Brain microvascular endothelial cell (primary cell): Measurements from ENCODE around the gene HYDIN.
"Not testable (repeated sequence)": the region's sequence is repeated elsewhere in the genome, so short reads cannot be mapped to it uniquely, and the experiment has no call there.

ENCODE experiments used
- DNase-seq: peaks from one replicate; pipeline ENCODE4 v3.0.0-alpha.2; 2020
- H3K27ac ChIP-seq: fragments of 250-450 bp; sonication (Bioruptor Pico); 2 replicates; pipeline ENCODE4 v1.5.1; 2020; ENCODE audit warnings: mild to moderate bottlenecking, moderate library complexity
- H3K27me3 ChIP-seq: fragments of 250-450 bp; sonication (Bioruptor Pico); replicated peaks from 2 replicates; pipeline ENCODE4 v1.5.1; 2020; ENCODE audit warnings: mild to moderate bottlenecking
- H3K36me3 ChIP-seq: fragments of 250-450 bp; sonication (Bioruptor Pico); replicated peaks from 2 replicates; pipeline ENCODE4 v1.5.1; 2020; ENCODE audit warnings: mild to moderate bottlenecking
- H3K4me3 ChIP-seq: 2 replicates; pipeline ENCODE4 v1.5.1; 2011; ENCODE audit warnings: low read depth, mild to moderate bottlenecking, control low read depth, low read length, moderate library complexity
- in situ Hi-C: cut with HindIII; loops from 2 replicates; pipeline ENCODE4 v1.10.0; 2017; ENCODE audit warnings: low sequenced_read_pairs, low pct_ligation_motif_present

Gene HYDIN

DNA sequence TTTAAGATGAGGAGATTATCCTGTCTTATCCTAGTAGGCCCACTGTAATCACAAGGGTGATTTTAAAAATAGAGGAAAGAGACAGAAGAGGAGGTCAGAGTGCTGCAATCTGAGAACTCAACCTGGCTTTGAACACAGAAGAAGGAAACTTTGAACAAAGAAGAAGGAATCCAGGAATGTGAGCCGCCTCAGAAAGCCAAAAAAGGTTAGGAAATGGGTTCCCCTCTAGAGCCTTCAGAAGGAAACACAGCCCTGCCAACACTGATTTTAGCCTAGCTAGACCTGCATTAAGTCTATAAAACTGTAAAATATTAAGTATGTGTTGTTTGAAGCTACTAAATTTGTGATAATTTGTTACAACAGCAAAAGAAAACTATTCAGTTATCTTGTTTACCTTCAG lies 149.7 kb downstream of the HYDIN start:
- H3K27me3 ChIP-seq, in situ Hi-C loops, H3K27ac ChIP-seq, DNase-seq, H3K4me3 ChIP-seq, H3K36me3 ChIP-seq: not testable (repeated sequence)

DNA sequence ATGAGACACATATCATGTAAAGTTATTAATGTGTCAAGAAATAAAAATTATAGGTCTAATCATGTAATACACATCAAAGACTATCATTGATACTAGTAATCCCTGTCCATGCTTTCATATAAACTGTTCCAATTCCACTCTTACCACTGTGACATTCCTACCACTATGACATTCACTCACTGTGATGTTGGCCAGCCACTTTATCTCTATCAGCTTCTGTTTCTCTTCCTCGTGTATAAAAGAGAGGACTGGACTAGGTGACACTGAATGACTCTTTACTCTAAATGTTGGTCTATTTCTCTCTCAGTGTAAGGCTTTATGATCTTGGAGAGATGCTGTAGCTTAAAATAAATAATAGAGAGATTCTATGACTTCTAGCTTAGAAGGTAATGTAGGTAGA lies 150.3 kb downstream of the HYDIN start:
- in situ Hi-C loops, H3K36me3 ChIP-seq, DNase-seq, H3K27ac ChIP-seq, H3K27me3 ChIP-seq, H3K4me3 ChIP-seq: not testable (repeated sequence)

DNA sequence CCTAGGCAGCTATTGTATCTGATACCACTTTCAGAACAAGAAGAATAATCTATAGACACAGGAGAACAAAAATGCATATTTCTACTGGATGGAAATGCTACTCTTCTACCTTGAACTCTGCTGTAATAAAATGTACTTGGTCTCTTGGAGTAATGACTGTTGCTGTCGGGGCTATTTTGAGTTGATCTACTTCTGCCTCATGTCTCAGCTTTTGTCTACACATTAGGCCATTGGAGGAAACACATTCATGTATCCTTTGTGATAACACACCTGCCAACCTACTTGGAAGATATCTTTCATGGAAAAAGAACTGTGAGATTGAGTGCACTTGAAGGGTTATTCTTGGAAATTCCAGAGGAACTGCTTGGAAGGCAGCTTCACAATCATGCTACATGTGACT lies 159.9 kb downstream of the HYDIN start:
- H3K36me3 ChIP-seq, H3K4me3 ChIP-seq, DNase-seq, in situ Hi-C loops, H3K27ac ChIP-seq, H3K27me3 ChIP-seq: not testable (repeated sequence)

DNA sequence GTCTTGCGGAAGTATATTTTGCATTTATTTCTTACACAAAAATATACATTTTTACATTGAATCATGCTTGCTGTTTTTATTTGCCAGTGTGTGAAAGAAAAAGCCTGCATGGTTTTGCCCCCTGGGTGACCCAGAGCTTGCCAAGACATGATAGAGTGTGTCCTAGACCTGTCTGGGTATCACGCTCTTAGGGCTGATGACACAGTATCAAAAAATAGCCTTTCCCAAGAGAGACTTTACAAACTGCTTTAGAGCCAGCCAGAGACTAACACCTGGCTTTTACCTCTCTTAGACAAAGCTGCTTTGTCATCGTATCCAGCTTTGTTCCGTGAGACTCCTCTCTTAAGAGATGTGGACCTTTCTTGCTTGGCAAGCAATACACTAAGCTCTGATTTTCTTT lies 160.7 kb downstream of the HYDIN start:
- DNase-seq, H3K27ac ChIP-seq, in situ Hi-C loops, H3K4me3 ChIP-seq, H3K27me3 ChIP-seq, H3K36me3 ChIP-seq: not testable (repeated sequence)

DNA sequence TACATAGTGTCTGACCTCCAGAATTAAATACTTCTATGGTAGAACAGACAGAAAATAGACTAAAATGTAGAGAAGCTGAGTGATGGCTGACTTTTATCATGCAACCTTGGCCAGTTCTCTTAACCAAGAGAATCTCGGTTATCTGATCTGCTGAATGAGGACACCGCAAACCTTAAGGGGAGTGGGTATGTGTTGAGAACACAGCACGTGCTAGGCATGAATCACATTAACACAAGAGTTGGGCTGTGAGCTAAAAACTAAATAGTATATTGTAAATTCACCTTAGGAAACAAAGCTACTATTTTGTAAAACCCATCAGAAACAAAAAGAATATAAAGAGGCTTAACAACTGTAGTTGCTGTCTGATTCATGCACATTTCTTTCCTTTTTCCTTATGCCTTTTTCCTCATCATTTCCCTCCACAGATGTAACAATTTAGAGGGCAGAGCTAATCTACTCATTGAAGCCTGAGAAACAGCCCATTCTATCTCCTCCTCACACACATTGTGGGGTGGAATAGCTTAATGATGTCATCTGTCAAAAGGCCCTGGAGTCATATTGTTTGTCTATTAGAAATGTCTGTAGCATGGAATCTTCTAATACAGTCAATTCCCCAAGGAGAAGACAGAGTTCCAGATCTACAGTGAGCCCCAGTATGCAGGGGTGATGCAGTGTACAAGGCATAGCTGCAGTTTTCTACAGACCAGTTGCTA lies 176.5 kb downstream of the HYDIN start:
- H3K27ac ChIP-seq, H3K4me3 ChIP-seq, in situ Hi-C loops, H3K36me3 ChIP-seq, DNase-seq, H3K27me3 ChIP-seq: not testable (repeated sequence)

DNA sequence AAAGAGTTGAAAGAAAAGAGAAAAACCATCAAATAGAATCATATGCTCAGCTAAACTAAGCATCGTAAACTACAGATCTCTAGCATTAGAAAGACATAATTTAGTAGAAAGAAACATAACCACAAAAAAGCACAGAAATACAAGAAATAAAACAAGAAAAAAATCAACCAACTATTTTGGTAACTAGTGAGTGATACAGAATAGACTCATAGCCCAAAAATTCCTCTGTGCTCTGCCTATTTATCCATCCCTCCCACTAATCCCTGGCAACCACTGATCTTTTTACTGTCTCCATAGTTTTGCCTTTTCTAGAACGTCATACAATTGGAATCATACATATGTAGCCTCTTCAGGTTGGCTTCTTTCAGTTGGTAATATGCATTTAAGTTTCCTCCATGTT lies 180.2 kb downstream of the HYDIN start:
- DNase-seq, H3K4me3 ChIP-seq, H3K36me3 ChIP-seq, H3K27ac ChIP-seq, in situ Hi-C loops, H3K27me3 ChIP-seq: not testable (repeated sequence)

DNA sequence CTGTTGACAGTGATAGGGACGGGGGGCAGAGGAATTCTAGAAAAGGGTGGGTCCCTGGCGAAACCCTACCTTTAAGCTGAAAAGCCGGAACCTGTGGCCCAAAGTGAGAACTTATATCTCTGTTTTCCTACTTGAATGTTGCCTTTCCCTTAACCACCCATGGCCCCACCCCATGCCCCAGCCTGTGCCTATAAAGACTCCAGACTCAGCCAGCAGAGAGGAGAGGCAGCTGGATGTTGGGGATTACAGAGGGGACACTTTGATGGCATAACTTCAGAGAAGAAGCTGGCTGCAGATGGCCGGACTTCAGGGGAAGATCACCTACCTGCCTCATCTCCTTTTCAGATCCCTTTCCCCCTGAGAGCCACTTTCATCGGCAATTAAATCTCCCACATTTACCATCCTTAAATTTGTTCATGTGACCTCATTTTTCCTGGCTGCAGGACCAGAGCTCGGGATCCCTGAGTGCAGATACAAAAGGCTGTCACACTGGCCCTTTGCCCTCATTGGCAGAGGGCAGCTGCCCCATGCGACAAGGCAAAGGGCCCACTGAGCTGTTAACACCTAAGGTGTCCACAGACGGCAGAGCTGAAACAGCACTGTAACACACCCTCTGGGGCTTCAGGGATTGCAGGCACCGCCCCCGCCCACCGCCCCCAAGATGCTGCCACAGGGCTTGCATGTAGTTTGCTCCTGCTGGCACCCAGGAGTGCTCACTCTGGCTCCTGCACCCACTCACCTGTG lies 191.0 kb downstream of the HYDIN start:
- not testable (repeated sequence) for H3K27ac ChIP-seq

DNA sequence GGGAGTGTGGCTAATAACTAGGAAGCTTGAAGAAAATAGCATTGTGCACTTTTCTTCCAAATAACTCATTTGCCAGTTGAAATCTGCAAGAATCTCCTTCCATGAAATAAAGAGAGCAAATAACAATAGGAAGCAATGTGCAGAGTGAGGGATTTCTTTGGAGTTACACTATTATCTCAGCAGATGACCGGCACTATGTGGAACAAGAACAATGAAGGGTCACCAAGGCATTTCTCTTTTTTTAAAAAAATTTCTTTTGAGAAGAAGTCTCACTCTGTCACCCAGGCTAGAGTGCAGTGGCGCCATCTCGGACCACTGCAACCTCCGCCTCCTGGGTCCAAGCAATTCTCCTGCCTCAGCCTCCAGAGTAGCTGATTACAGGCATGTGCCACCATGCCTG lies 192.1 kb downstream of the HYDIN start:
- H3K4me3 ChIP-seq, in situ Hi-C loops, H3K36me3 ChIP-seq, H3K27ac ChIP-seq, DNase-seq, H3K27me3 ChIP-seq: not testable (repeated sequence)

More for the DNA sequence above, 191.0 kb downstream of the HYDIN start:
- H3K27me3 ChIP-seq, H3K4me3 ChIP-seq, in situ Hi-C loops, DNase-seq, H3K36me3 ChIP-seq: not testable (repeated sequence)

DNA sequence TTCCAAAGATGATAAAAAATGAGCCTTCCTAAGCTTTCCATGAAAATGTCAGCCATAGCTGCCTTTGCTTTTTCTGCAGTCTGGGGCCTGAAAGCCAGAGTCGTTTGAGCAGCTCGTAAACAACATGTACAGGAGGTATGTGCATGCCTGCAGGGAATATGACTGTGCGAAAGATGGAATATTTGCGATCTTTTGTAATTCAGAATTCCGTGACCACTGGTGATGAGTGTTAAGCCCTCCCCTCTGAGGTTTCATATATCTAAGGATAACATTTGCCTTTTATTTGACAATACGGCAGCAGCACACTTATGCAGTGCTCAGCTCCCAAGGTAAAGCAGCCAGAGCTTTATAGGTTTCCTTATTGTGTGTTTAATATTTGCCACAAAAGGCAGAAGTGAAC lies 192.5 kb downstream of the HYDIN start:
- H3K4me3 ChIP-seq, H3K27ac ChIP-seq, in situ Hi-C loops, H3K27me3 ChIP-seq, H3K36me3 ChIP-seq, DNase-seq: not testable (repeated sequence)

DNA sequence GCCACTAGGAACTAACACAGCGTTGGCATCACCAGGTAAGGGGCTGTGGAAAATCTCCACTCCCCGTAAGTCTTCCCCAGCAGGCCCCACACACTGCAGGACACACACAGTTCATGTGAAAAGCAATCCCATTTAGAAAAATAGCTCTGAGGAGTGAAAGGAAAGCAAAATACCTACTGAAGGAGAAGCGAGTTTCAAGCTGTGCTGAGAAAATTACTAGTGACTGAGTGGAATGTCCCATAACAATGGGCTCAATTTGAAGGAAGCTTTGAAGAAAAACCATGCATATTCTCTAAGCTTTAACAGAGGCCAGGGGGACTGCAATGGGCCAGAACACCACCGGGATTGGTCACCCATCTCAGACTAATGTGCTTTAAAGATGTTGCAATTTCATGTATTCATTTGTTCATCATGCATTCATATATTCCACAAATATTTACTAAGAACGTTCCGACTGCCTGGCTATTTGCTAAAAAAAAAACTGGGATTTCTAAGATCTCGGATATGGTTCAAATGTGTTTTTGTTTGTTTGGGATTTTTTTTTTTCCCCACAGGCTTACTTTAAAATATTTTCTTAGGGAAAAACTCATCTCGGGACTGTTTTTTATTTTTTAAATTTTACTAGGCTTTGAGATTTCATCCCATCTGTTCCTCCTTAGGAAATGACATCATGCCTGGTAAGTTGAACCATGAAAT lies 202.3 kb downstream of the HYDIN start:
- H3K4me3 ChIP-seq, H3K36me3 ChIP-seq, H3K27me3 ChIP-seq, H3K27ac ChIP-seq, DNase-seq, in situ Hi-C loops: not testable (repeated sequence)

DNA sequence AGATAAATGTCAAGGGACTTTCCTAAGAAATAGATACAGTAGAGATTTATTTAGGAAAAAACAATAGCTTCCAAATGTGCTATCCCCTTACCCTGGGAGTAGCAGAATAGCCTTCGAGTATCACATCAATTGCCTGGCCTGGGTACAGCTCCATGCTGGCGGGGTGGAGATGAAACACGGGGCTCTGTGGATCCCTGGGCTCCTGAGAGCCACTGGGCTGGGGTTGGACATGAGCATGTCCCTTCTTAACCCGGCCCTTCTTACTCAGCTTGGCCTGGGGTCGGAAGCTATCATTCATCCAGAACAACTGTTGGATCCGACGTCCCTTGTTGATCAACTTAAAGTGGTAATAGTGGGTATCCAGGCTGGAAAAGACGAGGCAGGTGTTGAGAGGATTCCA lies 203.0 kb downstream of the HYDIN start:
- DNase-seq, H3K27ac ChIP-seq, H3K27me3 ChIP-seq, in situ Hi-C loops, H3K36me3 ChIP-seq, H3K4me3 ChIP-seq: not testable (repeated sequence)

DNA sequence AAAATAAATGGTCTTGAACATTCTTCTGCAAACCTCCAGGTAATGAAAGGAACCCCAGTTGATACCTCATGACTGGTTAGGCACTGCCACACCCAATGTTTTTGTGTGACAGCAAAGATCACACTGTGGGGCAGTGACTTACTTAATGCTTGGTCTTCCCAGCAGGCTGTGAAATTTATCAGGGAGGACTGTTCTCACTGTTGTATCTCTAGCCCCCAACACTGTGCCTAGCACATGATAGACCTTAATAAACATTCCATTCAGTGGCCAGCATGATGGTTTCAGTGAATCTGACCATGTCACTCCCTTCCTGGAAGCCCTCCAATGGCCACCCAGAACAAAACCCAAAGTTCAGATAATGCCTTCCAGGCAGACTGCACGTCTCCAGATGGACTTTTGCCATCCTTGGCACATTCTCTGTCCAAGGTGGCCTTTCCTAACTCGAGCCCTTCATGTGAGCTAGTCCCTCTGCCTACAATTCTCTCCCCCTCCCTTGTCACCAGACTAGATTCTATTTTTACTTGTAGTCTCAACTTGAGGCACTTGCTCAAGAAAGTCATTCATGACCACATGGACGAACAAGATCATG lies 206.6 kb downstream of the HYDIN start:
- H3K4me3 ChIP-seq, DNase-seq, H3K27me3 ChIP-seq, in situ Hi-C loops, H3K36me3 ChIP-seq, H3K27ac ChIP-seq: not testable (repeated sequence)

DNA sequence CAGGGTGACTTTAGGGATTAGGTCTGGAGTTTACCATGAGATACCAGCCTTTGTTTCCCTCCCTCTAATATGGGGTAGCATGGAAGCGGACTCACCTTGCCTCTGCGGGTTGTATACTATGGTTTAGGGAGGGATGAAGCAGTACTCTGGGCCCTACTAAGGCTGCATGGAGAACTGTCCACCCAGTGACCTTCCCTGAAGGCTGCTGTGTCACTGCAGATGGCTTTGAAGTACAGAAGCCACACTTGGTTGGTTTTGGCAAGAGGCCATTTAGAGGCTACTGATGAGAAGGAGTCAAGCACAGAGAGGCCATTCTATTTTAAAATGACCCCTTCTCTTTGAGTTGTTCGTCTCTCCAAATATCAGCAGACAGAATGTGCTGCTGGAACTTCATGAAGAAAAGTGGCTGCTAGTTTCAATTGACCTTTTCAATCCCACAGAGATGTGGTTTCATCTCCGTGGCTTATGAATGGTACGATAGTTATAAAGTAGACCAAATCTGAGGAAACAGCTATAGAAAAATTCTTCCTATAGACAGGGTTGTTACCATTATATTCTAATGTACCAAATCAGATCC lies 208.5 kb downstream of the HYDIN start:
- DNase-seq, H3K27ac ChIP-seq, in situ Hi-C loops, H3K27me3 ChIP-seq, H3K4me3 ChIP-seq, H3K36me3 ChIP-seq: not testable (repeated sequence)

DNA sequence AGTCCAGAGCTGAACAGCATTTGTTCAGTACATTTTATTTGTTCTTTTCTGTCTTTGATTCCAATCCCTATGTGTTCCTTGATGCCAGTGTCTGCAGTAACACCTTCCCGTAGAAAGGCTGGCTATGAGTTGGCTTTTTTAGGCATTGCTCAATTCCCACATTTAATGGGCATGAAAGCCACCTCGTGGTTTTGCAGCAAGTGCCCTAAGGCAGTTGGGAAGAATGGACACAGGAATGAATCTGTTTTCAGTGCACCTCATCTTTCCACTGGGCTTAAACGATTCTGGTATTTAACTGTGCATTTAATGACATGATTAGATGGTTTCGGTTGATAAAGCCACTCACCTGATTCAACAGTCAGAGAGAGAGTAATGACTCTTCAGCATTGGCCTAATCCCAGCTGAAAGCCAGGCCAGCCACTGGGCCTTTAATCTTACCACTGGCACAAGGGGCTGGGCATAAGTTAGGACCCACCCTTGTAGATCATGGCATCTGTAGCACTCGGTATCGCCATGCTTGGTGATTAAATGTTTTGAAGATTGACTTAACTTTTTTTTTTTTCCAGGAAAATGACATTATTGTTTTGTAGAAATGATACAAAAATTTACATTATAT lies 211.3 kb downstream of the HYDIN start:
- in situ Hi-C loops, H3K27me3 ChIP-seq, H3K36me3 ChIP-seq, H3K27ac ChIP-seq, DNase-seq, H3K4me3 ChIP-seq: not testable (repeated sequence)
